VCaP (cell line): Measurements from ENCODE around the gene ALOX12B.

Source experiments
- H3K27ac ChIP-seq: fragments of 450-650 bp; 2 replicates; pipeline ENCODE4 v1.5.1; 2017
- TF ChIP-seq, protein P1 (sequence below): fragments of 450-650 bp; conservative IDR thresholded peaks from 2 replicates; pipeline ENCODE4 v1.5.1; 2017; ENCODE audit warnings: mild to moderate bottlenecking, moderate library complexity

The ALOX12B gene

DNA sequence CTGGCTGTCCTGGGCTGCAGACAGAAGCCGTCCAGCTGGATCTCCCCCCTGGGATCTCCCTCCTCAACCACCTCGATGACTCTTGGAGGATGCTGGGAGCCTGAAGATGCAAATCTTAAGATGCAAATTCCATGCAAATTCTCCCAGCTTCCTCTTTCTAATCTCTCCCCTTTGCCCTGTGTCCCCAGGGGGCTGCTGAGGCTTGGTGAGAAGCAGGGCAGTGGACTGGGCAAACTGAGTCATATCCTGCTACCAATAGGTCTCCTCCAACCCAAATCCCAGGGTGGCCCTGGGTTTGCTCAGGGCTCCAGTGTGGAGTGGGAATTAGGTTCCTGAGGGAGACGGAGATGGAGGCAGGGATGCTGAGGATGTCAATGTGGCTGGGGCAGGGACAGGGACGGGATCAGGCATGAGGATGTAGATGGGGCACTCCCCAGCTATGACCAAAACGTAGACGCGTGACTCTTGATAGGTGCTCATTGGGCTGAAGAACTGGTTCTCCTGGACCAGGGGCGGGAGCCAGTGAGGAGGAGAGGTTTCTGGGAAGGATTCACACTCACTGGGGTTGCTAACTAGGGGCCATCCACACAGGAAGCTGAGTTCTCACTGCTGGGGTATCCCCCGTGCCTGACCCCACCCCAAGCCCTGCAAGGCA, 3.6 kb upstream of the ALOX12B start:
- H3K27ac ChIP-seq, result no peak overlapping the region

DNA sequence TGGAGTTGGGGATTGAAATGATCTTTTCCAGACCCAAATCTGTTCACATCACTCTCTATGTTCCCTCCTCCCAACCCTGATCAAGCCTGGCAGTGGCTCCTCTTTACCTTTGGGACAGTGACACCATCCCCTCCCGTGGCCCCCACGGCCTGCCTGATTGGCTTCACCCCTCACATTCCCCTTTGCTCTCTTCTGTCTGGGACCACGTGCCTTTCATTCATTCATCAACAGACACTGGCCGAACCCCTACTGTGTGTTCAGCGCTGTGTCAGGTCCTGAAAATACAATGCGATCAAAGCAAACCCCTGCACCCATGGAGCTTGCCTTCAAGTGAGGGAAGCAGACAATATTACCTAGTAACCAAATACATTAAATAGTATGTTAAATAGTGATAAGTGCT, 2.2 kb upstream of the ALOX12B start:
- TF ChIP-seq, protein P1, sequence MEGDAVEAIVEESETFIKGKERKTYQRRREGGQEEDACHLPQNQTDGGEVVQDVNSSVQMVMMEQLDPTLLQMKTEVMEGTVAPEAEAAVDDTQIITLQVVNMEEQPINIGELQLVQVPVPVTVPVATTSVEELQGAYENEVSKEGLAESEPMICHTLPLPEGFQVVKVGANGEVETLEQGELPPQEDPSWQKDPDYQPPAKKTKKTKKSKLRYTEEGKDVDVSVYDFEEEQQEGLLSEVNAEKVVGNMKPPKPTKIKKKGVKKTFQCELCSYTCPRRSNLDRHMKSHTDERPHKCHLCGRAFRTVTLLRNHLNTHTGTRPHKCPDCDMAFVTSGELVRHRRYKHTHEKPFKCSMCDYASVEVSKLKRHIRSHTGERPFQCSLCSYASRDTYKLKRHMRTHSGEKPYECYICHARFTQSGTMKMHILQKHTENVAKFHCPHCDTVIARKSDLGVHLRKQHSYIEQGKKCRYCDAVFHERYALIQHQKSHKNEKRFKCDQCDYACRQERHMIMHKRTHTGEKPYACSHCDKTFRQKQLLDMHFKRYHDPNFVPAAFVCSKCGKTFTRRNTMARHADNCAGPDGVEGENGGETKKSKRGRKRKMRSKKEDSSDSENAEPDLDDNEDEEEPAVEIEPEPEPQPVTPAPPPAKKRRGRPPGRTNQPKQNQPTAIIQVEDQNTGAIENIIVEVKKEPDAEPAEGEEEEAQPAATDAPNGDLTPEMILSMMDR, result no peak
- H3K27ac ChIP-seq, result no peak overlapping the region

More for the DNA sequence above, 3.6 kb upstream of the ALOX12B start:
- TF ChIP-seq, protein P1, result no peak

- no peak overlapping the region for H3K27ac ChIP-seq
- TF ChIP-seq, protein P1, result no peak
Measured at GRCh38 chr17:8087952-8088230, 375 bp upstream of the ALOX12B start.

DNA sequence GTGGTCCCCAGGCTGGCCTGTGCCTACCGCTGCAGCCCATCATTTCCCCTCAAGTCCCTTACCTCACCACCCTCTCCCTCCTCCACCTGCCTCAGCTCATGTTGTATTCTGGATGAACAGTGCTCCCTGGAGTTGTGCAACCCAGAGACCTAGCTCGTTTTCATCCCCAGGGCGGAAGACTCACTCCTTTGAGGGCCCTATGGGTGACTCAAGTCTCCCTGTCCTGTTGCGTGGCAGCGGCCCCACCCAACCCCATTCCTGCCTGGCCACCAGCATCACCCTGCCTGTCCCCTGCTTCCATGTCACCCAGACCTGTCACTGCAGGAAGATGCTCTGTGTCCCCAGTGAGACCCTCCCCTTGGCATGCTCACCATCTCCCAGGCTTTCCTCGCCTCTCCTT, 3.3 kb downstream of the ALOX12B start:
- TF ChIP-seq, protein P1, result no peak
- H3K27ac ChIP-seq, result no peak overlapping the region

GRCh38 chr17:8082292-8082691, 5.2 kb downstream of the ALOX12B start:
- H3K27ac ChIP-seq, result no peak overlapping the region
- TF ChIP-seq, protein P1, result no peak

DNA sequence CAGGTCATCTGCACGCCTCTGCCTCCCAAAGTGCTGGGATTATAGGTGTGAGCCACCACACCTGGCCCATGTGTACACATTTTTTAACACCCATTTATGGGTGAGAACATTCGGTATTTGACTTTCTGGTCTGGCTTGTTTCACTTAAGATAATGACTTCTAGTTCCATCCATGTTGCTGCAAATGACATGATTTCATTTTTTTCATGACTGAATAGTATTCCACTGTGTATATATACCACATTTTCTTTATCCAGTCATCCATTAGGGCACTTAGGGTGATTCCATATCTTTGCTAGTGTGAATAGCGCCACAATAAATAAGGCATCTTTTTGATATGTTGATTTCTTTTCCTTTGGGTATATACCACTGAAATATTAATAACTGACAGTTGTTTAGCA, 5.6 kb downstream of the ALOX12B start:
- TF ChIP-seq, protein P1, result no peak
- no peak overlapping the region for H3K27ac ChIP-seq

DNA sequence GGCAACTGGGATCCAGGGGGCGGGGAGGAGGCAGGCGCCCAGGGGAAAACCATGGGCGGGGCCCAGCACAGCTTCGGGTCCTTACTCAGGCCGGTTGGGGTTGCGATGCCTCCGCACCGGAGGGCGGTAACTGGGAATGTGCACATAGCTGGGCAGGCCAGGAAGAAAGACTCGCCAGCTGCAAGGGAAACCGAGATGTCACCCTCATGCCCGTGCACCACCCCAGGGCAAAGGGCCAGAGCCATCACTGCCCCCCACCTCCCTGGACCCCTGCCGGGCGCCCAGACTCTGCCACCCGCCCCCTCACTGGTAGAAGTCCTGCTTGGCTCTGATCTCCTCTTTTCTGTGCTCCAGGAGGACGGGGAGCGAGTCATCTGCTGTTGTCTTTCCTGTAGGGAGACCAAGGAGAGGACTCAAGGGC, 6.7 kb downstream of the ALOX12B start:
- H3K27ac ChIP-seq, result no peak overlapping the region
- TF ChIP-seq, protein P1, result no peak
